ENCODE measurements around the gene CSTPP1.

CSTPP1 gene

GRCh38 chr11:46999217-46999616, 62.7 kb downstream of the CSTPP1 start:
- no peak for DNase-seq (ENCODE audit: low read depth in 1 of 2, low spot score in 1 of 2)
- TF ChIP-seq JUND (IDR thresholded peaks at IDR 0.05; ENCODE audit: low read depth) = no peak
- in situ Hi-C loops (cut with HindIII; ENCODE audit: low pct_unique_long_range_greater_than_20kb, low sequenced_read_pairs) = no loop called here

DNA sequence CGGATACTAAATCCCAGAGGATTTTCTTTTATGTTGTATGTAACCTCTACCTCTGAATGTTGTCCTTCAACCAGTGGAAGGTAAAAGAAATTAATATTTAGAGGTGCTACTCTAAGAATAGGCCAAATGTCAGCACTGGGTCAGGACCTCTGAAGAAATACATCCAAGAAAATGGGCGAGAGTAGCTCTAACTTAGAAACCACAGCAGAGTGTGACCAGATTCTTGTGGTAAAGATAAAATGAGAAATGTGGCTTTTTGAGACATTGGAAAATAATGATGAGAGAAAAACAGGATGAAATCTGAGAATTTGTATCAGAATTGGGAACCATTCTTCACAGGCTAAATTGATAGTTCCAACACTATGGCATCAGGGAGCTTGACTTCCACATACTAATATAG, 63.5 kb downstream of the CSTPP1 start:
- TF ChIP-seq JUND (IDR thresholded peaks at IDR 0.05; ENCODE audit: low read depth) = no peak
- DNase-seq (ENCODE audit: low read depth in 1 of 2, low spot score in 1 of 2) = no peak
- in situ Hi-C loops (cut with HindIII; ENCODE audit: low pct_unique_long_range_greater_than_20kb, low sequenced_read_pairs) = no loop called here

DNA sequence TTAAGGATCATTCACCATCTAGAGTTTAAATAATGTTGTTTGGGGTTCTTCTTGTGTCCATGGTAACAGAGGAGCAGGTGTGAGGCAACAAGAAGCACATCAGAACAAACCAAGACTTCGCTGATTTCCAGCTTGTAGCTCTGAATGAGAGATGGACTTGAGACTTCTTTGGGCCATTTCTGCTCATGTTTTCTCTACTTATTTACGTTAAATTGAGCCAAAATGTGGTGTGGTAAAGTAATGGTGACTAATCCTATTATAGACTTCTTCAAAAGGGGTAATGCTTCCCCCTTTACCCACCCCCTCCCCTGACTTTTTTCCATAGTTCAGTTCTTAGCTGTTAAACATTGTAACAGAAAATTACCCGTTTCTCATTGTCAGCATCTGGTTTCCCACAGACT, 65.2 kb downstream of the CSTPP1 start:
- no peak for TF ChIP-seq JUND (IDR thresholded peaks at IDR 0.05; ENCODE audit: low read depth)
- in situ Hi-C loops (cut with HindIII; ENCODE audit: low pct_unique_long_range_greater_than_20kb, low sequenced_read_pairs) = no loop called here
- no peak for DNase-seq (ENCODE audit: low read depth in 1 of 2, low spot score in 1 of 2)

DNA sequence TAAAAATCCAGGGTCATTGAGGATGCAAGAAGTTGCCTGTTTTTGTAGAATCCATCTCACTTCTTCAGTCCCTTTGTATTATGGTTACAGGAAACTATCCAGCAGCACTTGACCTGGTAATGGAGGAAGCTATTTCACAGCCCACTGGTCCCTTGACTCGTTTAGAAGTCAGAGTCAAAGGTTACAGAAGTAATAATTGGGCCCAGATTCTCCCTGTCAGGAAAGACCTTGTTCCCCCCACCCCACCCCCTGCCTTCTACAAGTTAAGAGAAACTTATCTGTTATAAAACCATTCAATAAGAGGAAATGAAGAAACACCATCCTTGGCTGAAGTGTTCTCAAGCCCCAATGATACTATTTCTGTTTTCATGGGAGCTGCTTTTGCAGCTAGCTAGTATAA, 65.8 kb downstream of the CSTPP1 start:
- no peak for DNase-seq (ENCODE audit: low read depth in 1 of 2, low spot score in 1 of 2)
- TF ChIP-seq JUND (IDR thresholded peaks at IDR 0.05; ENCODE audit: low read depth) = no peak
- in situ Hi-C loops (cut with HindIII; ENCODE audit: low pct_unique_long_range_greater_than_20kb, low sequenced_read_pairs) = no loop called here

- no peak for DNase-seq (ENCODE audit: low read depth in 1 of 2, low spot score in 1 of 2)
- in situ Hi-C loops (cut with HindIII; ENCODE audit: low pct_unique_long_range_greater_than_20kb, low sequenced_read_pairs) = no loop called here
- TF ChIP-seq JUND (IDR thresholded peaks at IDR 0.05; ENCODE audit: low read depth) = no peak
These were observed 66.8 kb downstream of the CSTPP1 start for GRCh38 chr11:47003180-47003877.

DNA sequence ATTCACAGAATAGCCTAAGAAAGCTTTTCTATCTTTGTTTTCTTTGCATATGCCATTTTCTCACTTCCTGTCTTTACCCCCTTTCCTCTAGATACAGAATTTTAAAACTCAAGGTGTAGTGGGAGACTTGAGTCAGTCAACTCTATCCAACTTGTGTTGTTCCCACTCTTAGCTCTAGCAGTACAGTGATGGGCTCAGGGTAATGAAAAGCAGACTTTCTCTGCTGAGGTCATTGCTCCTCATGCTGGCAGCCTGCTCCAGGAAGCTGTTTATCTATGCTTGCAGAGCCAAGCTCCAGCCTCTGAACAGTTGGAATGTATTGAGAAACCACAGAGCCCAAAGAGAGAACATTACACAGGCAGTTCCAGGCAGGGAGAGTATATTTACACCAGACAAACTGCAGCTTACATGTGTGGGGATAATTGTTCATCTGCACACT, 68.1 kb downstream of the CSTPP1 start:
- peak; percentile 48 to 81 for DNase-seq (ENCODE audit: low read depth in 1 of 2, low spot score in 1 of 2)
- TF ChIP-seq JUND (IDR thresholded peaks at IDR 0.05; ENCODE audit: low read depth) = no peak
- in situ Hi-C loops (cut with HindIII; ENCODE audit: low pct_unique_long_range_greater_than_20kb, low sequenced_read_pairs) = no loop called here

DNA sequence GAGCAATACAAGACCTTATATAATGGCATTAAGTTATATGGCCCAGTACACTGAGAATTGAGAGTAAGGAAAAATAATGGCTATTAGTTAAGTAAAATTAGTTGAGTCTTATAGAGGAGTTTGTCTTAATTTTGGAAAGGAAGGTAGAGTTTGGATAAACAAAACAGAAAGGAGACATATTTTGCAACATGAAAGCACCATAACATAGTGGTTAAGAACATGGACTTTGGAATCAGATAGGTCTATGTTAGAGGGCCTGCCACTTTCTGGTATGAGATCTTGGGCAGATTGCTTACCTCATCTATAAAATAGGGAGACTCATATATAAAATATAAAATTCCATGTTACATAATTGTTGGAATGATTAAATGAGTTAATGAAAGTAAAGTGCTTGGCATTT, 68.9 kb downstream of the CSTPP1 start:
- DNase-seq (ENCODE audit: low read depth in 1 of 2, low spot score in 1 of 2) = no peak
- in situ Hi-C loops (cut with HindIII; ENCODE audit: low pct_unique_long_range_greater_than_20kb, low sequenced_read_pairs) = no loop called here
- no peak for TF ChIP-seq JUND (IDR thresholded peaks at IDR 0.05; ENCODE audit: low read depth)

- TF ChIP-seq JUND (IDR thresholded peaks at IDR 0.05; ENCODE audit: low read depth) = no peak
- no peak for DNase-seq (ENCODE audit: low read depth in 1 of 2, low spot score in 1 of 2)
- in situ Hi-C loops (cut with HindIII; ENCODE audit: low pct_unique_long_range_greater_than_20kb, low sequenced_read_pairs) = no loop called here
These were observed 71.0 kb downstream of the CSTPP1 start for GRCh38 chr11:47007579-47007978.

- no peak for TF ChIP-seq JUND (IDR thresholded peaks at IDR 0.05; ENCODE audit: low read depth)
- in situ Hi-C loops (cut with HindIII; ENCODE audit: low pct_unique_long_range_greater_than_20kb, low sequenced_read_pairs) = no loop called here
- no peak for DNase-seq (ENCODE audit: low read depth in 1 of 2, low spot score in 1 of 2)
These were observed 73.6 kb downstream of the CSTPP1 start for GRCh38 chr11:47010179-47010578.

- in situ Hi-C loops (cut with HindIII; ENCODE audit: low pct_unique_long_range_greater_than_20kb, low sequenced_read_pairs) = no loop called here
- TF ChIP-seq JUND (IDR thresholded peaks at IDR 0.05; ENCODE audit: low read depth) = no peak
- no peak for DNase-seq (ENCODE audit: low read depth in 1 of 2, low spot score in 1 of 2)
These were observed 77.5 kb downstream of the CSTPP1 start for GRCh38 chr11:47014097-47014496.

DNA sequence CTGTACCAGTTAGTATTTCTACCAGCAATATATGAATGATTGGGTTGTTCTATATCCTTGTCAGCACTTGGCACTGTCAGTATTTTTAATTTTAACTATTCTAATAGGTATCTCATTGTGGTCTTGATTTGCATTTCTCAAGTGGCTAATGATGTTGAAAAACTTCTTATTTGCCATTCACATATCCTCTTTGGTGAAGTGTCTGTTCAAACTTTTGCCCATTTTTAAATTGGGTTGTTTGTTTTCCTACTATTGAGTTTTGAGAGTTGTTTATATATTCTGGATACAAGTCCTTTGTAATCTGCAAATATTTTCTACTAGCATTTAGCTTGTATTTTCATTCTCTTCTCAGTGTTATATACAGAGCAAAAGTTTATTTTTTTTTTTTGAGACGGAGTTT, 82.1 kb downstream of the CSTPP1 start:
- no peak for DNase-seq (ENCODE audit: low read depth in 1 of 2, low spot score in 1 of 2)
- TF ChIP-seq JUND (IDR thresholded peaks at IDR 0.05; ENCODE audit: low read depth) = no peak
- in situ Hi-C loops (cut with HindIII; ENCODE audit: low pct_unique_long_range_greater_than_20kb, low sequenced_read_pairs) = no loop called here

DNA sequence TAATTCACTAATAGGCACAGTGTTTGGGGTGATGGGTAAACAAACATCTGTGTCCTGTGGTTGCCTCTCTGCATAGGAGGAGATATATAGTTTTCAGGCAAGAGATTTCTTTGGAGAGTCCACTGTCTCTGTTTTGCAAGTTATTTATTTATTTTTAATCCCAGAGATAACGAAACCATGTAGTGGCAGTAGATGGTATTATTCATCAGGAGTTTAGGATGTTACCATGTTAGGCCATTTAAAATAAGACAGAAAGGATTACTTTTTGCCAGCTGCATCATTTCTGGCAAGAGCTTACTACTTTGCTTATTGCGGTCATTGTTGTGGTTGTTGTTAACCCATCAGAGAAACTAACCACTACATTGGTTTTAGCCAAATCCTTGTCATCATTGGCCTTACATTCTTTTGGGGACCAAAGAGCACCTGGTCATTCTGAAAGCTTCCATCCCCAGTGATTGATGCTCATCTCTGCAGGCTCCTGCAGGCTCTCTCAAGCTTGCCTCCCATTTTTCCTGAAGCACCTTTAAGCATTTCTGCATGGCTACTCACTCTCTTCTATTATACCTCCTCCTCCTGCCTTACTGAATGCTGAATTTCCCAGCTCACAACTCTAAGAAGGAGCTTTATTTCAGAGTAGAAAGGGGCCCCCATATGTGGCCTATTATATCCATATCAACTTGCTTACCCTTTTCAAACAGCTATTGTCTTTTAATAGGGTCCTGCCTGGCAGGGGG, 84.4 kb downstream of the CSTPP1 start:
- TF ChIP-seq JUND (IDR thresholded peaks at IDR 0.05; ENCODE audit: low read depth) = no peak
- in situ Hi-C loops (cut with HindIII; ENCODE audit: low pct_unique_long_range_greater_than_20kb, low sequenced_read_pairs) = no loop called here
- DNase-seq (ENCODE audit: low read depth in 1 of 2, low spot score in 1 of 2) = no peak

GRCh38 chr11:47021527-47021818, 84.9 kb downstream of the CSTPP1 start:
- no peak for TF ChIP-seq JUND (IDR thresholded peaks at IDR 0.05; ENCODE audit: low read depth)
- DNase-seq (ENCODE audit: low read depth in 1 of 2, low spot score in 1 of 2) = no peak
- in situ Hi-C loops (cut with HindIII; ENCODE audit: low pct_unique_long_range_greater_than_20kb, low sequenced_read_pairs) = no loop called here

- no peak for DNase-seq (ENCODE audit: low read depth in 1 of 2, low spot score in 1 of 2)
These were observed 85.4 kb downstream of the CSTPP1 start for GRCh38 chr11:47021965-47022364.

More at GRCh38 chr11:47021965-47022364, 85.4 kb downstream of the CSTPP1 start:
- no peak for TF ChIP-seq JUND (IDR thresholded peaks at IDR 0.05; ENCODE audit: low read depth)
- in situ Hi-C loops (cut with HindIII; ENCODE audit: low pct_unique_long_range_greater_than_20kb, low sequenced_read_pairs) = no loop called here

Data from T47D (cell line).